Upper lobe of left lung (tissue), 6 donors: ENCODE measurements around the gene JAKMIP2. TPM values are rescaled to one million over a fixed set of nuclear protein-coding genes. Genes with fewer than 3 reads are reported as not detected.

ENCODE experiments used
- ATAC-seq, 2 donors: fragments of 200-7000 bp; cut with Tn5 transposase; one replicate each; pipeline ENCODE4 v1.9.1; 2022; ENCODE audit warnings: mild to moderate bottlenecking in 2 of 2, moderate library complexity in 2 of 2; ENCODE audit not compliant: low FRiP score in 2 of 2
- DNase-seq, 2 donors: peaks; one replicate each; pipeline ENCODE4 v3.0.0-alpha.2; 2019 to 2020
- H3K27ac ChIP-seq, 4 donors: fragments of 200-600 bp; sonication (generic); one replicate each; pipeline ENCODE4 v1.5.1; 2016 to 2019
- H3K27me3 ChIP-seq, 4 donors: fragments of 200-600 bp; sonication (generic); one replicate each; pipeline ENCODE4 v1.5.1; 2017 to 2019
- H3K36me3 ChIP-seq, 4 donors: fragments of 200-600 bp; sonication (generic); one replicate each; pipeline ENCODE4 v1.5.1; 2016 to 2019
- H3K4me1 ChIP-seq, 4 donors: fragments of 200-600 bp; sonication (generic); one replicate each; pipeline ENCODE4 v1.5.1; 2018 to 2019
- H3K4me3 ChIP-seq, 4 donors: fragments of 200-600 bp; sonication (generic); one replicate each; pipeline ENCODE4 v1.5.1; 2017 to 2019; ENCODE audit warnings: mild to moderate bottlenecking in 2 of 4, moderate library complexity in 1 of 4
- H3K9me3 ChIP-seq, 4 donors: fragments of 200-600 bp; sonication (generic); one replicate each; pipeline ENCODE4 v1.5.1; 2018 to 2019
- CTCF ChIP-seq, 6 experiments: fragments of 450-650 bp in 4 of 6; fragments of 200-600 bp in 2 of 6; sonication (generic) in 2 of 6; IDR thresholded peaks; one replicate each; pipeline ENCODE4 v1.5.1; 2016 to 2019; ENCODE audit warnings: antibody characterized with exemption in 6 of 6
- EP300 ChIP-seq, 4 donors: sonication (generic); formaldehyde crosslinking; IDR thresholded peaks; one replicate each; pipeline ENCODE4 v1.5.1; 2017; ENCODE audit warnings: antibody characterized with exemption in 4 of 4, control low read depth in 2 of 4
- POLR2A ChIP-seq, 4 donors: fragments of 450-650 bp; IDR thresholded peaks; one replicate each; pipeline ENCODE4 v1.5.1; 2016 to 2017; ENCODE audit warnings: antibody characterized with exemption in 4 of 4, mild to moderate bottlenecking in 2 of 4
- POLR2AphosphoS5 ChIP-seq, 2 donors: sonication (generic); formaldehyde crosslinking; IDR thresholded peaks; one replicate each; pipeline ENCODE4 v1.5.1; 2017; ENCODE audit warnings: antibody characterized with exemption in 2 of 2
- WGBS, 2 donors: methylation state at CpG; one replicate each; pipeline ENCODE4 v1.1.5; 2017 to 2018; 5-methylcytosine and 5-hydroxymethylcytosine counted together
- total RNA-seq, 6 donors: library from RNA; depleted of rRNA in 4 of 6; stranded (reverse); fragments of >200 nt in 4 of 6; gene quantifications; one replicate each; pipeline versions ENCODE4 v1.1.0 to v1.2.1, GENCODE V29; 2016 to 2021
- donor health status: DM: no; HTN: no; CAD: no; lungs with moderate emphysema.
- donor health status: DM: no; HTN: yes; CAD: no; lungs with severe emphysema.

JAKMIP2 gene
- total RNA-seq, 6 donors from 2014 or later: 0.91 to 8.4 (median 6.0) TPM

- ATAC-seq: no peak
- Histone ChIP-seq H3K27me3 (no peaks in the 10 kb centered on the region), H3K9me3 (no peaks in the 10 kb centered on the region), H3K4me1 (no peaks in the 10 kb centered on the region), H3K36me3 (no peaks in the 10 kb centered on the region), H3K27ac (no peak overlapping the region), H3K4me3 (no peak overlapping the region)
- WGBS, 2 donors: 68 to 70% methylated on average over 2 of the region's 2 CpGs
- no peak for TF ChIP-seq POLR2A (IDR thresholded peaks at IDR 0.05)
- TF ChIP-seq EP300 (IDR thresholded peaks at IDR 0.05): no peak
- no peak for TF ChIP-seq POLR2AphosphoS5 (IDR thresholded peaks at IDR 0.05)
- TF ChIP-seq CTCF (IDR thresholded peaks at IDR 0.05): no peak
- no peak for DNase-seq
Observed at GRCh38 chr5:147673791-147674190, 108.7 kb downstream of the JAKMIP2 start.

GRCh38 chr5:147673266-147673665 lies 109.3 kb downstream of the JAKMIP2 start:
- Histone ChIP-seq H3K4me3 (no peak overlapping the region), H3K4me1 (no peaks in the 10 kb centered on the region), H3K9me3 (no peaks in the 10 kb centered on the region), H3K27ac (no peak overlapping the region), H3K36me3 (no peaks in the 10 kb centered on the region), H3K27me3 (no peaks in the 10 kb centered on the region)
- TF ChIP-seq EP300 (IDR thresholded peaks at IDR 0.05): no peak
- TF ChIP-seq POLR2AphosphoS5 (IDR thresholded peaks at IDR 0.05): no peak
- no peak for TF ChIP-seq POLR2A (IDR thresholded peaks at IDR 0.05)
- TF ChIP-seq CTCF (IDR thresholded peaks at IDR 0.05): no peak
- ATAC-seq (no peak), DNase-seq (no peak)
- 51 to 65% methylated on average over 3 of the region's 3 CpGs for WGBS, 2 donors

- WGBS, 2 donors: 87 to 91% methylated on average over 6 of the region's 6 CpGs
- Histone ChIP-seq H3K27me3 (no peaks in the 10 kb centered on the region), H3K36me3 (no peaks in the 10 kb centered on the region), H3K4me3 (no peak overlapping the region), H3K4me1 (no peaks in the 10 kb centered on the region), H3K9me3 (no peaks in the 10 kb centered on the region), H3K27ac (no peak overlapping the region)
- no peak for ATAC-seq
- DNase-seq: no peak
- no peak for TF ChIP-seq EP300 (IDR thresholded peaks at IDR 0.05)
- no peak for TF ChIP-seq POLR2A (IDR thresholded peaks at IDR 0.05)
- TF ChIP-seq CTCF (IDR thresholded peaks at IDR 0.05): no peak
- TF ChIP-seq POLR2AphosphoS5 (IDR thresholded peaks at IDR 0.05): no peak
Observed at GRCh38 chr5:147671365-147671764, 111.2 kb downstream of the JAKMIP2 start.

- H3K27ac ChIP-seq: no peak overlapping the region
- H3K9me3 ChIP-seq: no peaks in the 10 kb centered on the region
- no peaks in the 10 kb centered on the region for H3K36me3 ChIP-seq
- ATAC-seq (no peak), DNase-seq (no peak)
- no peaks in the 10 kb centered on the region for H3K4me1 ChIP-seq
- H3K4me3 ChIP-seq: no peak overlapping the region
- no peaks in the 10 kb centered on the region for H3K27me3 ChIP-seq
- 89 to 96% methylated on average over 1 of the region's 1 CpG for whole genome bisulfite sequencing, 2 donors
- TF ChIP-seq POLR2A (IDR thresholded peaks at IDR 0.05) (no peak), EP300 (IDR thresholded peaks at IDR 0.05) (no peak), CTCF (IDR thresholded peaks at IDR 0.05) (no peak), POLR2AphosphoS5 (IDR thresholded peaks at IDR 0.05) (no peak)
Observed at GRCh38 chr5:147670815-147671214, 111.7 kb downstream of the JAKMIP2 start.

GRCh38 chr5:147669169-147669869 lies 113.2 kb downstream of the JAKMIP2 start:
- H3K4me1 ChIP-seq: no peaks in the 10 kb centered on the region
- DNase-seq: no peak
- no peaks in the 10 kb centered on the region for H3K9me3 ChIP-seq
- H3K27ac ChIP-seq: no peak overlapping the region
- 54 to 62% methylated on average over 9 of the region's 9 CpGs for WGBS, 2 donors
- H3K4me3 ChIP-seq: no peak overlapping the region
- ATAC-seq: no peak
- TF ChIP-seq EP300 (IDR thresholded peaks at IDR 0.05) (no peak), POLR2AphosphoS5 (IDR thresholded peaks at IDR 0.05) (no peak), CTCF (IDR thresholded peaks at IDR 0.05) (no peak), POLR2A (IDR thresholded peaks at IDR 0.05) (no peak)
- no peaks in the 10 kb centered on the region for H3K27me3 ChIP-seq
- H3K36me3 ChIP-seq: no peaks in the 10 kb centered on the region
